Natural killer cell (primary cell): ENCODE measurements around the gene GLYR1. TPM values are rescaled to one million over a fixed set of nuclear protein-coding genes. Genes with fewer than 3 reads are reported as not detected.

Experiments
- ATAC-seq, 3 donors: fragments of 150-1000 bp in 2 of 3; fragments of 200-7000 bp in 1 of 3; cut with Tn5 transposase; 1 replicate in 1 of 3; 2 replicates in 2 of 3; pipeline ENCODE4 v1.10.0; 2021; ENCODE audit warnings: mild to moderate bottlenecking in 2 of 3, moderate library complexity in 2 of 3
- DNase-seq, 2 donors: peaks; one replicate each; pipeline versions ENCODE4 v3.0.0 to v3.0.0-alpha.2; 2013 to 2021; ENCODE audit warnings: mixed read lengths in 1 of 2
- H3K27ac ChIP-seq: one replicate; pipeline ENCODE4 v1.5.1; 2013; ENCODE audit warnings: mild to moderate bottlenecking, low read length
- H3K27me3 ChIP-seq: one replicate; pipeline ENCODE4 v1.6.1; 2013; ENCODE audit warnings: low read length; ENCODE audit not compliant: control insufficient read depth, insufficient read depth
- H3K36me3 ChIP-seq: one replicate; pipeline ENCODE4 v1.6.1; 2013; ENCODE audit warnings: low read length; ENCODE audit not compliant: control insufficient read depth, insufficient read depth
- H3K4me1 ChIP-seq: one replicate; pipeline ENCODE4 v1.6.1; 2013; ENCODE audit warnings: low read length; ENCODE audit not compliant: control insufficient read depth, insufficient read depth
- H3K4me3 ChIP-seq: one replicate; pipeline ENCODE4 v1.5.1; 2013; ENCODE audit warnings: low read length
- H3K9me3 ChIP-seq: one replicate; pipeline ENCODE4 v1.6.1; 2013; ENCODE audit warnings: low read length; ENCODE audit not compliant: control insufficient read depth, insufficient read depth
- H3K27ac Mint-ChIP-seq, 2 donors: one replicate each; pipeline ENCODE4 v1.8.0; 2022; ENCODE audit warnings: mild to moderate bottlenecking in 2 of 2, mixed read lengths in 2 of 2, moderate library complexity in 1 of 2
- H3K27me3 Mint-ChIP-seq, 2 donors: one replicate each; pipeline ENCODE4 v1.8.0; 2022; ENCODE audit warnings: low read depth in 2 of 2, mixed read lengths in 2 of 2
- H3K36me3 Mint-ChIP-seq: one replicate; pipeline ENCODE4 v1.8.0; 2022; ENCODE audit warnings: mixed read lengths
- H3K4me1 Mint-ChIP-seq, 2 donors: one replicate each; pipeline ENCODE4 v1.8.0; 2022; ENCODE audit warnings: mixed read lengths in 2 of 2
- H3K4me3 Mint-ChIP-seq: one replicate; pipeline ENCODE4 v1.8.0; 2022; ENCODE audit warnings: mild to moderate bottlenecking, moderate library complexity, mixed read lengths
- H3K9me3 Mint-ChIP-seq, 2 donors: one replicate each; pipeline ENCODE4 v1.8.0; 2022; ENCODE audit warnings: mixed read lengths in 2 of 2
- CTCF ChIP-seq: fragments of 200-600 bp; IDR thresholded peaks from one replicate; pipeline ENCODE4 v1.8.0; 2022; ENCODE audit warnings: antibody characterized with exemption
- WGBS: methylation state at CpG from one replicate; pipeline ENCODE4 v1.1.7; 2013; ENCODE audit warnings: missing lambda C conversion rate; ENCODE audit not compliant: insufficient coverage; 5-methylcytosine and 5-hydroxymethylcytosine counted together
- intact Hi-C: fragments of 100-400 bp; cut with micrococcal nuclease; formaldehyde crosslinking; loops from one replicate; pipeline ENCODE4 v1.14.2; 2022
- total RNA-seq, 4 donors: library from RNA; stranded (reverse); fragments of 120-200 nt in 1 of 4; gene quantifications; one replicate each; pipeline versions ENCODE4 v1.2.3 to v1.2.4, GENCODE V29; 2013 to 2022

GLYR1 gene
- total RNA-seq, 3 donors from 2014 or later (not counting 1 experiment from before 2014, with no cell fraction given) = 112 to 129 (median 125) TPM

GRCh38 chr16:4800290-4801041, 46.6 kb downstream of the GLYR1 start:
- WGBS = 55% methylated on average over 17 of the region's 17 CpGs
- Histone ChIP-seq H3K9me3 (no peaks in the 10 kb centered on the region), H3K27ac (no peak overlapping the region), H3K4me1 (peaks cover 27% of the 10 kb centered on the region), H3K36me3 (peaks cover 3% of the 10 kb centered on the region), H3K4me3 (no peak overlapping the region), H3K27me3 (no peaks in the 10 kb centered on the region)
- Mint-ChIP-seq H3K4me1 (peaks cover 0 to 10% of the 10 kb centered on the region in 2 donors), H3K36me3 (no peaks in the 10 kb centered on the region), H3K27me3 (no peaks in the 10 kb centered on the region), H3K27ac (no peak overlapping the region), H3K9me3 (no peaks in the 10 kb centered on the region), H3K4me3 (peak overlapping the region; percentile 62)
- TF ChIP-seq CTCF = no peak
- intact Hi-C loops = no loop called here
- ATAC-seq (no peak), DNase-seq (no peak)

- intact Hi-C loops = no loop called here
- H3K4me3 Mint-ChIP-seq = peak overlapping the region; percentile 11
These were observed 47.8 kb downstream of the GLYR1 start for GRCh38 chr16:4799171-4799855.

GRCh38 chr16:4798456-4798855, 48.6 kb downstream of the GLYR1 start:
- peaks cover 21% of the 10 kb centered on the region for H3K4me1 ChIP-seq
- H3K27me3 ChIP-seq = no peaks in the 10 kb centered on the region
- Mint-ChIP-seq H3K4me1 (peaks cover 0 to 10% of the 10 kb centered on the region in 2 donors), H3K36me3 (no peaks in the 10 kb centered on the region), H3K27me3 (no peaks in the 10 kb centered on the region), H3K9me3 (no peaks in the 10 kb centered on the region), H3K4me3 (no peak overlapping the region), H3K27ac (no peak overlapping the region)
- no peak for DNase-seq
- intact Hi-C loops = no loop called here
- no peak for ATAC-seq
- no peak overlapping the region for H3K27ac ChIP-seq
- WGBS = 89% methylated on average over 16 of the region's 16 CpGs
- TF ChIP-seq CTCF = no peak
- no peak overlapping the region for H3K4me3 ChIP-seq
- no peaks in the 10 kb centered on the region for H3K36me3 ChIP-seq
- no peaks in the 10 kb centered on the region for H3K9me3 ChIP-seq

More at GRCh38 chr16:4799171-4799855, 47.8 kb downstream of the GLYR1 start:
- Mint-ChIP-seq H3K36me3 (no peaks in the 10 kb centered on the region), H3K27me3 (no peaks in the 10 kb centered on the region), H3K27ac (no peak overlapping the region), H3K9me3 (no peaks in the 10 kb centered on the region), H3K4me1 (peaks cover 0 to 10% of the 10 kb centered on the region in 2 donors)
- WGBS = 96% methylated on average over 19 of the region's 19 CpGs
- no peak for DNase-seq
- Histone ChIP-seq H3K36me3 (peaks cover 2% of the 10 kb centered on the region), H3K4me3 (no peak overlapping the region), H3K4me1 (peaks cover 27% of the 10 kb centered on the region), H3K27me3 (no peaks in the 10 kb centered on the region), H3K9me3 (no peaks in the 10 kb centered on the region), H3K27ac (no peak overlapping the region)
- no peak for TF ChIP-seq CTCF
- ATAC-seq = no peak
